ENCODE measurements around the gene BAD.

Gene BAD

DNA sequence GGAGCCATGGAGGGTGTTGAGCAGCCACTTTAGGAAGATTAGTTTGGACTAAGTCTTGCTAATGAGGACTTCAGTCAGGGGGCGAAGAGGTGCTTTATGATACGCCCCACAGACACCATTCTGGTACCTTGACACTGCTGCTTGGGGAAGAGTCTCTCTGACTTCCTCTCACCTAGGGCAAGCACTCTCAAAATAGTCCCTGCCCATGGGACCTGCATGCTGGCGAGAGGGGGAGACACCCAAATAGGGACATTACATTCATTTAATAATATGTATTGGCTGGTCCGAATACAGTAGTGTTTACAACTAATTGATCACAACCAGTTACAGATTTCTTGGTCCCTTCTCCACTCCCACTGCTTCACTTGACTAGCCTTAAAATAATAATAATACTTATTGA is 11.3 kb upstream of the BAD start:
- FAIRE-seq: no peak

DNA sequence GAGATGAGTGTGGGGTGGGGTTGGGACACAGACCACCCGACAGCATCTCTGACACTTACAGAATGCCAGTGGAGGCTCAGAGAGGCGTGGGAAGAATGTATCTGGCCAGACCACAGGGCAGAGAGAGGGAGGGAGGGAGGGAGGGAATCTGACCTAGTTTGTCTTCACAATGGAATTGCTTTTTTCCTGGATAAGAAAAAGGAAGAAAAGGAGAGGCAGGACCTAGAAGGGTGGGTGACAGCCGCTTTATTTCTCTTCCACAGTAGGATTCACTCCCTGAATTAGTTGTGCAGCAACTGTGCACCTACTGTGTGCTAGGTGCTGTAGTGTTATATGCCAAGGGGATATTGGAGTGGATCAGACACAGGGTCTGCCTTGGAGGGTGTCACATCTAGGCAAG is 10.3 kb upstream of the BAD start:
- FAIRE-seq: no peak

DNA sequence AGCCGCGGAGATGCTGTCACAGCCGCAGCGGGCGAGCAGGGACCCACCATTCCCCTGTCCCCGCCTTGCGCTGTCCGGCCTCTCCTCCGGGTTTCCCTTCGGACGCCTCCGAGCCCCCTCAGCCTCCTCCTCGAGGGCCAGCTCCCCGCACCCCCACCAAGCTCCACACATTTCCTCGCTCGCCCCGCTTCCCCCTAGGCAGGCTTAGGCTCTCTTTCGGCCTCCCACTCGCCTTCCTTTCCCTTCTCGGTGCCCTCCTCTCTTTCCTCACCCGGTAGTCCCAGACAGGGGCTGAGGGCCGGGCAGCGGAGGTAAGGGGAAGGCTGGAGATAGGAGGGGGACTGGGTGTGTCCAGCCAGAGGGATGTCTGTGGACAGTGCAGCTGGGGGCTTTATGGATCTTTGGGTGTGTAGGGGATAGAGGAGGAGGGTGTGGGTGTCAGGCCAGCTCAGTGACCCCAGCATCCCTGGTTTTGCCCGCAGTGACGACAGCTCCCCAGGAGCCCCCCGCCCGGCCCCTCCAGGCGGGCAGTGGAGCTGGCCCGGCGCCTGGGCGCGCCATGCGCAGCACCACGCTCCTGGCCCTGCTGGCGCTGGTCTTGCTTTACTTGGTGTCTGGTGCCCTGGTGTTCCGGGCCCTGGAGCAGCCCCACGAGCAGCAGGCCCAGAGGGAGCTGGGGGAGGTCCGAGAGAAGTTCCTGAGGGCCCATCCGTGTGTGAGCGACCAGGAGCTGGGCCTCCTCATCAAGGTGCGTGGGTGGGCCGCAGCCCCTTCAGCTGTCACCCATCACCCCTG is 8.2 kb upstream of the BAD start:
- no peak for FAIRE-seq

DNA sequence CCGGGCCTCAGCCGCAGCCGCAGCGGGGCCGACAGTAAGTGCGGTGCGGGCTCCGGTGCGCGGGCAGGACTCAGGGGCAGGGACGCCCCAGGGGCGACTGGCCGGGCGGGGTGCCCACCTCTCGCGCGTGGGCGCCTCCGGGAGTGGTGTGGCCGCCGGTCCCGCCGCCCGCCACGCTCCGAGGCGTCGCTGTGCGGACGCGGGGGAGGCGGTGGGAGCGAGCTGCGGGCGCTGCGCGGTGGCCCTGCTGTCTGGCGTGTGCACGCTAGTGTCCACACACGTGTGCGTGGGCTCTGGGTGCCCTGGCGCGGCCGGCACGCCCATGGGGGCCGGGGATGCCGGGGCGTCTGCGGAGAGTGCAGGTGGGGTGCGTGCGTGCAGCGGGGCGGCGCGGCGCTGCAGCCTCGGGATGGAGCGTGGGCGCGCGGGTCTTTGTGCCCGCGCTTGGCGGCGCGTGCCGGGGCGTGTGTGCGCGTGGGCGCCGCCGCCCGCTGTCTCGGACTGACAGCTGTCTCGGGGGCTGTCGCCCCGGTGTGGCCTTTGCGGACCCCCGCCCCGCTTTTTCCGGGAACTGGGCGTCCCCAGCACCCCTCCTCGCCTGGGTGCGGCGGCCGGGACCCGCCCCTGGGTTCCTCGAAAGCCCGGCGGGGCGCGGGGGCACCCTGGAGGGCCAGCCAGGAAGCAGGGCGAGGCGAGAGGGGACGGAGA is 7.4 kb upstream of the BAD start:
- no peak for FAIRE-seq

DNA sequence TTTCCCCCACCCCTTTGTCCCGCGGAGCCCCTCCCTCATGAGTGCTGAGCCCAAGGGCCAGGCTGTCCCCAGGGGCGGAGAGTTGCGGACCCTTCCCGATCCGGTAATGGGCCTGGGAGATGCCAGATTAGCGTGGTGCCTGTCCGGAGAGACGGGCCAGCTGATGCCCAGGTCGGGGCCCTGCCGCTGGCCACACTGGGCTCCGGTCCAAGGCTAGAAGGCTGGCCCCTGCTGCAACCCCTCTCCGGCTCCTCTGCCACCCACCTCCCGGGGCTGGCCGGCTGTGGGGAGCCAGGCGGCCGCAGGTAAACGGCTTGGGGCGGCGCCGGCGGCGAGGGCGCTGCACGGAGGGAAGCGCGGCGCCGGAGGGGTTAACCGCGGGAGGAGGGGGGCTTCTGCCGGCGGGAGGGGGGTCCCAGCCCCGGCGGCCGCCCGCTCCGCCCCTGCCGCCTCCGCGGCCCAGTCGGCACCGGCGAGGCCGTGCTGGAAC is 6.8 kb upstream of the BAD start, which contains the start of gene KCNK4:
KCNK4 (plus strand) TSS at position 41 of the 490 bp plus-strand sequence. CDS start 1,717 bp downstream, outside the sequence.
- FAIRE-seq: no peak

DNA sequence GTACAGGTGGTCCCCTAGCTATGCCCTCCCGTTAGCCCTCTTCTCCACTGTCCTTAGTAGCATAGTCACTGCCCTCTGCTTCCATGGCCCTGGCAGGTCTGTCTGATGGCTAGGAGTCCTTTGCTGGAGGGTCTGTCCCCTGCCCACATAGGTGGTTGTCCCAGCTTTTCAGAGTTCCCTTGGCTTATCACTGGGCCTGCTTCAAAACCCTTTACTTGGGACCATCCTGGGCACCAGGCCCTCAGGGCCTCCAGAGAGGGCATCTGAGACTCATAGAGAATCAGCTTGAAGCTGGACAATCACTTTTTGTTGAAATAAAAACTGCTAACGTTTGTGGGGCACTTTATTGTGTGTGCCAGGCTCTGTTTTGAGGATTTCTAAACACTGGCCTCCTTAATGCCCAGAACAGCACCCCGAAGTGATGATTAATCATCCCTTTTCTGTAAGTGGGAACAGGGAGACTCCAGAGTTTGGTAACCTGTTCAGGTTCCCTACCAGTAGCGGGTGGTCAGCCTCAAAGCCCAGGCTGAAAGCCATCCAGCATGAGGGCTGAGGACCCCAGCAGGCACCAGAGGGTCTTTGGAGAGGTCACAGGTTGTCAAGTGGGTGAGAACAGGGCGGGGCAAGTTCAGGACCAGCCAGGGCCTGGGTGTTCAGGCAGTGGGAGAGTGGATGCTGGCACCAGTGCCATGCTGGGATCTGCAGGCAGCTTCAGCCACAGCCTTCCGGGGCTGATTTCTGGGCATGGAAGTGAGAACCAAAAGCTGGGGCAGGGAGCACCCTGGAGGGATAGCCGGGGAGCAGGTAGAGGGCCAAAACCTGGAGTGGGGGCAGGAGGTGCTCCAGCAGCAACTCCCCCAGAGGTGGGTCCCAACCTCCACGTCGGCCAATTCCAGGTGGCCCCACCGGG is 6.1 kb upstream of the BAD start:
- FAIRE-seq: no peak

DNA sequence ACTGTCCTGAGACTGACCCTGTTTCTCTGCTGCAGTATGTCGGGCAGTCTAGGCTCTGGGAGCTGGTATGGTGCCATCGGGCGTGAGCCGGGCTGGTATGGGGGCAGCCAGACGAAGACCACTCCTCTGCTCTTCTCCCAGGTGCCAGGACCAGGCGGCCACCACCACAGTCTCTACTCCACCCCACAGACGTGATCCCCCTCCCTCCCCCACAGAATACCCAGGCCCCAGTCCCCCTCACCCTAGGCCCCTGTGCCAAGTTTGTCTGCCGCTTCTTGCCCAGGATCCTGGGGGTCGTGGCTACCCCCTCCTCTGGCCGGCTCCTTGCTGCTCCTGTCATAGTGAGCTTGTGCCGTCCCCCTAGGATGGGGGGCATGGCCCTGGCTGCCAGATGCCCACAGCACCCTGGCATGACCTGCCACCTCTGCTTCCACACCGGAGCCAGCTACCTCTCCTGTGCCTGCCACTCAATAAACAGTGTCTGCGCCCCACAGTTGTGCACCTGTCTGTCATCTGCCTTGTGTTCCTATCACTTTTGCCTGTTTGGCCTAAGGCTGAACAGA is 4.6 kb upstream of the BAD start:
- no peak for FAIRE-seq

DNA sequence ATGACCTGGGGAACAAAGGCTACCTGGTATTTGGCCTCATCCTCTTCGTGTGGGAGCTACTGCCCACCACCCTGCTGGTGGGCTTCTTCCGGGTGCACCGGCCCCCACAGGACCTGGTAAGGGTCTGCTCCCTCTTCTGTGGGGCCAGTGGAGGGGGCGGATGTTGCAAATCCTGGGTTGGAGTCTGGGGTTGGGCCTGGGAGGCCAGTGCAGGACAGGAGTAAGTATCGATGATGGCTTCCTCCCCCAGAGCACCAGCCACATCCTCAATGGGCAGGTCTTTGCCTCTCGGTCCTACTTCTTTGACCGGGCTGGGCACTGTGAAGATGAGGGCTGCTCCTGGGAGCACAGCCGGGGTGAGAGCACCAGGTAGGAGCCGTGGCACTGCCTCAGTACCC is 3.9 kb upstream of the BAD start:
- FAIRE-seq: no peak

DNA sequence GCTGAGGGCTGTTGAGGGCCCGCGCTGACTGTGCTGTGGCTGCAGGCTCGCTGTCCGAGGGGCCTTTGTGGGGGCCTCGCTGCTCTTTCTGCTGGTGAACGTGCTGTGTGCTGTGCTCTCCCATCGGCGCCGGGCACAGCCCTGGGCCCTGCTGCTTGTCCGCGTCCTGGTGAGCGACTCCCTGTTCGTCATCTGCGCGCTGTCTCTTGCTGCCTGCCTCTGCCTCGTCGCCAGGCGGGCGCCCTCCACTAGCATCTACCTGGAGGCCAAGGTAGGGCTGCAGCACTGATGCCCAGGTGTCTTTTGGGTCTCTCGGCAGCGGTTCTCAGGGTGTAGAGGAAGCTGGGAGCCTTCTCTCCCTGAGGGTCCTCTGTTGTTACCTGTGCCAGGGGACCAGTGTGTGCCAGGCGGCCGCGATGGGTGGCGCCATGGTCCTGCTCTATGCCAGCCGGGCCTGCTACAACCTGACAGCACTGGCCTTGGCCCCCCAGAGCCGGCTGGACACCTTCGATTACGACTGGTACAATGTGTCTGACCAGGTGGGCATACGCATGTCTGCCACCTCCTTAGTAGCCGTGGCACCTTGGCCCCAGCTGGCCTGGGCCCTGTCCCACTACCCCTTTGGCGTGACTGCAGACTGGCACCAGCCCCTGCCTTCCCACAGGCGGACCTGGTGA is 3.3 kb upstream of the BAD start:
- no peak for FAIRE-seq

DNA sequence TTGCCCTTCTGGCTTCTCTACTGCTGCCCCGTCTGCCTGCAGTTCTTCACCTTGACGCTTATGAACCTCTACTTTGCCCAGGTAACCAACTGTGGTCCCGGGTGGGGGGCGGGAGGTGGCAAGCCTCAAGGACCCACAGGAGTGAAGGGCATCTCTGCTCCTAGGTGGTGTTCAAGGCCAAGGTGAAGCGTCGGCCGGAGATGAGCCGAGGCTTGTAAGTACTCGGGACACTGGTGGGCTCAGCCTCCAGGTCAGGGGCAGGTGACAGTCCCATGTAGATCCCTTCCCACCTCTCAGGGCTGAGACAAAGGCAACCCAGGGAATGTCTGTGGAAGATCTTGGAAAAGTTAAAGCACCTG is 2.3 kb upstream of the BAD start:
- no peak for FAIRE-seq

DNA sequence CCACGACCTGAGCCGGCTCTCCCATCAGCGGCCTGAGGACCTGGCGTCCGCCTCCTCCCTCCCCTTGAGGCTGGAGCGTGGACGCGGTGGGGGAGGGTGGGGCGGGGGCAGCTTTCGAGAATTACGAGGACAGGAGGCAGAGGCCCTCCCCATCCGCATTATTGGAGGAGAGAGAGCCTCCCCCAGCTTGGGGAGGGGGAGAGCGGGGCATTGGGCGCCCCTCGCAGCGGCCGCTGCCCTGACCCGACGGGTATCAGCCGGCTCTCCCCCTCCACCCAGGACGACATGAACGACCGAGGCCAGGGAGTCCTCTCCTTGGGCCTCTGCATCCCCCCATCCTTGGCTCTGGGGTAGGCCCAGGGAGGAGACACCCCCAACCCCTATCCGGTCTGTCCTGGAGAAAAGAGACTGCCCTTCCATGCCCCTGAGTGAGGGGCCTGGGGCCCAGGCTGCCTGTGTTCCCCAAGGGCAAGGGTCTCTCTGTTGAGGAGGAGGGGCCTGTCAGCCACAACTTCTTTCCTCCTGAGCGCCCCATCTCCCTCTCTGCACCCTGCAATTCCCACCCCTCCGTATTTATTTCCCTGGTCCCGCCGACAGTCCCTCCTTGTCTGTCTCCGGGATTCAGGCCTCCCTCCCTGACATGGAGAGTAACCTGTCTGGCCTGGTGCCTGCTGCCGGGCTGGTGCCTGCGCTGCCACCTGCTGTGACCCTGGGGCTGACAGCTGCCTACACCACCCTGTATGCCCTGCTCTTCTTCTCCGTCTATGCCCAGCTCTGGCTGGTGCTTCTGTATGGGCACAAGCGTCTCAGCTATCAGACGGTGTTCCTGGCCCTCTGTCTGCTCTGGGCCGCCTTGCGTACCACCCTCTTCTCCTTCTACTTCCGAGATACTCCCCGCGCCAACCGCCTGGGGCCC is 1.7 kb upstream of the BAD start:
- no peak for FAIRE-seq

DNA sequence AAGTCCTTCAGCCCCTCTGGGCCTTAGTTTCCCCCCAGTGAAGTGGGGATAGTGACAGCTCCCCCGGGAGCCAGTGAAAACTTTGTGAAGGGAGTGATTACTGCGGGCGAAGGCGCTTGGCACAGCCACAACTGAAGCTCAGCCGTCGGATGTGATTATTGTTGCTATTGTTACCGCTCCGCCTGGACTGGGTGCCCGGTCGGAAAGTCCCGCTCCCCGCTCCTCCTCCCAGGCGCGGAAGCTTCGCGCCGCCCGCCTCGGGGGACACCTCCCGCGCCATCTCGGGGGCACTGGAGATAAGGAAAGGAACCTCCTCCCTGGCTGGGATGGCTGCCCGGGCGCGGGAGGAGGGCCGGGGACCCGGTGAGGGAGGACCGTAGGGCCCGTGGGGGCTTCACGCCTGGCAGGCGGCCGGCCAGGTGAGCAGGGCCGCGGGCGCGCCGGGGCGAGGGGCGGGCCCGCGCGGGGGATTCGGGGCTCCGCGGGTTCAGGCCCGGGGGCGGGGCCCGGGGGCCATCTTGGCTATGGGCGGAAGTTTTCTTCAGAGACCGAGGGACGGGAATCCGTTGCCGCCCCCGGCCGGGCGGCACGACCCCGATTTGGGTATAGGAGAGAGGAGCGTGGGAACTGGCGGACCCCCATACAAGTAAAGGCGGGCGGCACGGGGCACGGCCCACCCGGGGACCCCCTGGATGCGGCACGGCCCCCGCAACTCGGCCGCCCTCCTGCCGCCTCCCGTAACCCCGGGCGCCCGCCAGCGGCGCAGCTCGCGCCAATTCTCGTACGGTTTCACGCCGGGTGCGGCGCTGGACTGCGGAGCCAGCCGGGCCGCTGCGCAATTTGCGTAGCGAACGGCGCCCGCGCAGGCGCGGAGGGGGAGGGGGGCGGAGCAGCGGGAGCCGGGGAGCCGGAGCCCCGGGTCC is 758 bp upstream of the BAD start, which contains the start of gene GPR137:
GPR137 (plus strand) TSS at position 887 of the 923 bp plus-strand sequence. CDS start 677 bp downstream, outside the sequence.
- no peak for FAIRE-seq

DNA sequence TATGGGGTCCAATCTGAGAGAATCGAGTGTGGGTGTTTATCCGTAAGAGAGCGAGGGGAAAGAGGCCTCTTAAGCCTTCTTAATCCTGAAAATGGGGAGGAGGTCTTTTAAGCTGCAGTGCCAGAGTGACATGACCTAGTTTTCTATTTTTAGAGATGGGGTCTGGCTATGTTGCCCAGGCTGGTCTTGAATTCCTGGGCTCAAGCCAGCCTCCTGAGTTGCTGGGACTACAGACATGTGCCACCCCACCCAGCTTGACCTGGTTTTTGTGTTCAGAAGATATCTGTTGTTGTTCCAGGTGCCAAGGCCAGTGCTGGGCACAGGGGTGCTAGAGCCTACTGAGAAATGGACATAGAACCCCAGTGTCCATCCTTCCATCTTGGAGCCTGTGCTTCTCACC is 1.4 kb downstream of the BAD start:
- FAIRE-seq: no peak

DNA sequence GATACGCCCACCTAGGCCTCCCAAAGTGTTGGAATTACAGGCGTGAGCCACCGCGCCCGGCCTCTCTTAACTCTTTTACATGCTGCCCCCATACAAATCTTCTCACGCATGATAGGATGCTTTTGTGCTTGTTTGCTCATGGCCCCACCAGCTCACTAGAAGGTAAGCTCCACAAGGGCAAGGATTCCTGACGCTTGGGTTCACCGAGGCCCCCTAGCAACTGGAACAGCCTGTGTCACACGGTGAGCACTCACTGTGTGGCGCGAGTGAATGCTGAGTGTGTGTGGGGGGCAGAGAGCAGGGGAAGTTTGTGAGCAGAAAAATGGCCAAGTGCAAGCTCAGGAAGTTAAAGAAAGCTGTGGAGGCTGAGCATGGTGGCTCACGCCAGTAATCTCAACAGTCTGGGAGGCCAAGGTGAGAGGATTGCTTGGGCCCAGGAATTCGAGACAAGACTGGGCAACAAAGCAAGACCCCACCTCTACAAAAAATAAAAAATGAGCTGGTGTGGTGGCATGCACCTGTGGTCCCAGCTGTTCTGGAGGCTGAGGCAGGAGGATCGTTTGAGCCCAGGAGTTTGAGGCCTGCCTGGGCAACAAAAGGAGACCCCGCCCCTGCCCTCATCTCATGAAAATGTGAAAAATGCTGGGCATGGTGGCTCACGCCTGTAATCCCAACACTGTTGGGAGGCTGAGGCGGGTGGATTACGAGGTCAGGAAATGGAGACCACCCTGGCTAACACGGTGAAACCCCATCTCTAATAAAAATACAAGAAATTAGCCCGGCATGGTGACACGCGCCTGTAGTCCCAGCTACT is 2.3 kb downstream of the BAD start:
- no peak for FAIRE-seq

DNA sequence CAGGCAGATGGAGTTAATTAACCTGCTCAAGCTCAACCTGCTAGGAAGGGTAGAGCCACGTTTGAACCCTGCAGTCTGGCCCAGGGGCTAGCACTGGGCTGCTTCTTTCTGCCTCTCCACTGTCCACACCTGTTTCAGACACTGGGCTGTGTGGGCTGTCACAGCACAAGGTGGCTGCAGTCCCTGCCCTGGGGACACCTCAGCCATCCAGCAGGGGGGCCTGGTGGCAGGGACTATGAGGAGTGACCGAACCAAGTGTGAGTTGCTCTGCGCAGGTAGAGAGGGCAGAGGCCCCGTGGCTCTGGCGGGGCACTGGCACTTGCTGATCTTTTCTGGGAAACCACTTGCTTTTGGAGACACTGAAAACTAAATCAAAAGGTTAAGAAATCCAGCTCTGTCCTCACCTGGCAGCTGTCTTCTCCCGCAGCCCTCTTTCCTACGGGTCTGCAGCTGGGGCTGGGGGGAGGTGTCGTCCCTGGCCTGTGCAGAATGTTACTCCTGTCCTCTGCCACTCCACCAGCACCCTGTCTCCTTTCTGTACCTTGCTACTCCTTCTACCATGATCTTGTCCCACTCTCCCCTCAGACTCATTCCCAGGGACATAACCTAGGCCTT is 5.8 kb downstream of the BAD start:
- FAIRE-seq: no peak

DNA sequence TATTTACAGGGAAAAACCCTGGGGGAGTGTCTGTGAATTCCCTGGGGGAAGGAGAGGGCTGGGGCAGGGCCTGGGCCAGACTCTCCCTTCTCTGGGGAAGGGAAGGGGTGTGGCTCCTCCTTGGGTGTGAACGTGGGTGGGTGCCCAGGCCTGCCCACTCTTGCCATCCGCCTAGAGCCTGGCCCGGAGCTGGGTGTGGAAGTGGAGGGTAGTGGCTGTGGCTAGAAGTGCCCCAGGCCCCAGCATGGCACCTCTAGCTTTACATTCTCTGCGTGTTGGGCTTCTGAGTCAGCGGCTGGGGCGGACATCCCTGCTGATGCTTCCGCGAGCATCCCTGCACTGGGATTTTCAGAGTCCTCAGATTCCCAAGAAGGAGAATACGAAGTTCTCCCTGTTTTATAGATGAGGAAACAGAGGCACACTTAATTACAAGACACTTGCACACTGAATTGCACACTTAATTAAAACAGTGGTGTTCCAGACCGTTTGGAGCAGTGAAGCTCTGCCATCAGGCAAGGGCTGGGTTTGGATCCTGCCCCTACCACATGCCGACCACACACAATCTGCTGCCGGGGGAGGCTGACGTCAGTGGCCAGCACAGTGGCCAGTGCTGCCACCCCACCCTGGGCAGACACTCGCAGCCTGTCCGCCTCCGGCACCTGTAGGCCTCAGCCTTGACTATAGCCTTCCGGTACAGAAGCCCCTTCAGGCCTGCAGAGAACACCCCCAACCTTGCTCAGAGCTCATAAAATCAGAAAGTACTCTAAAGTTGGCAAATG is 7.6 kb downstream of the BAD start:
- no peak for FAIRE-seq

DNA sequence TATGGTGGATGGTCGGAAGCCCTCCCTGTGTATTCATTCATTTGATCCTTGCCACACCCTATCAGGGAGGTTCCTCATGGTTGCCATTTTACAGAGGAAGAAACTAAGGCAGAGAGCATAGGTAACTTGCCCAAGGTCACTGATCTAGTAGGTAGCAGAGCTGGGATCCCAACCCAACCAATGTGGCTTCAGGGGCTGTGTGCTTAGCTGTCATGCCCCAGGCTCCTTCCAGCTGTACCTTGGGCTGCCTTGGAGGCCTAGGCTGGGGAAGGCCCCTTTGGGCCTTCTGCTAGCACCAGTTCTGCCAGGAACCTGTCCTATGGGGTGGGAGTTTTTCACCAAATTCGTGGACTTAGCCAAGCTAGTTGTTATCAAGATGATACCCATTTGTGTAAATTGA is 8.6 kb downstream of the BAD start:
- FAIRE-seq: no peak
